GM13976 (cell line): ENCODE measurements around the gene MYL2.

Experiments
- DNase-seq: peaks from one replicate; pipeline ENCODE4 v3.0.0; 2012; ENCODE audit warnings: low spot score
- CTCF ChIP-seq: IDR thresholded peaks from 2 replicates; pipeline ENCODE4 v1.5.1; 2012; ENCODE audit warnings: borderline replicate concordance, mild to moderate bottlenecking; ENCODE audit not compliant: insufficient read depth; ENCODE audit errors: extremely low read depth, missing control alignments, control extremely low read depth
- in situ Hi-C: fragments of 300-500 bp; cut with MboI; formaldehyde crosslinking; loops from one replicate; pipeline ENCODE4 v1.12.0; 2022; ENCODE audit warnings: low sequenced_read_pairs, mixed read lengths, inconsistent platforms; ENCODE audit not compliant: unreplicated experiment

Gene MYL2

GRCh38 chr12:110872100-110872499, 48.3 kb downstream of the MYL2 start:
- in situ Hi-C loops = no loop called here
- no peak for DNase-seq
- no peak for TF ChIP-seq CTCF

- no peak for DNase-seq
- no peak for TF ChIP-seq CTCF
- in situ Hi-C loops = no loop called here
Observed at GRCh38 chr12:110869803-110870202, 50.6 kb downstream of the MYL2 start.

GRCh38 chr12:110869026-110869425, 51.4 kb downstream of the MYL2 start:
- no peak for DNase-seq
- in situ Hi-C loops = no loop called here
- no peak for TF ChIP-seq CTCF

GRCh38 chr12:110865521-110865920, 54.9 kb downstream of the MYL2 start:
- no peak for TF ChIP-seq CTCF
- in situ Hi-C loops = no loop called here
- no peak for DNase-seq

GRCh38 chr12:110863161-110863560, 57.2 kb downstream of the MYL2 start:
- no peak for TF ChIP-seq CTCF
- in situ Hi-C loops = no loop called here
- no peak for DNase-seq

GRCh38 chr12:110862329-110862728, 58.0 kb downstream of the MYL2 start:
- in situ Hi-C loops = no loop called here
- TF ChIP-seq CTCF = no peak
- DNase-seq = no peak

- no peak for DNase-seq
- in situ Hi-C loops = no loop called here
- no peak for TF ChIP-seq CTCF
Observed at GRCh38 chr12:110861729-110862128, 58.6 kb downstream of the MYL2 start.
